Smooth muscle cell (in vitro differentiated cells): ENCODE results near the gene NATD1. TPM values are rescaled to one million over a fixed set of nuclear protein-coding genes. Genes with fewer than 3 reads are reported as not detected.
A peak's percentile ranks its signal among the peaks of the same experiment; 100 is the strongest.

Experiments
- DNase-seq: peaks from one replicate; lab custom pipeline; 2025; ENCODE audit not compliant: unreplicated experiment; lab: John Stamatoyannopoulos, UW
- H2AFZ ChIP-seq: fragments of 200-600 bp; sonication (generic); 2 replicates; pipeline ENCODE4 v1.6.0; 2016; ENCODE audit warnings: antibody characterized with exemption, low read depth, mild to moderate bottlenecking
- H3F3A ChIP-seq: fragments of 200-600 bp; sonication (generic); 2 replicates; pipeline ENCODE4 v1.6.0; 2017; ENCODE audit warnings: antibody characterized with exemption, low read depth
- H3K27ac ChIP-seq: fragments of 200-600 bp; sonication (generic); 2 replicates; pipeline ENCODE4 v1.5.1; 2016; ENCODE audit warnings: low read depth, mild to moderate bottlenecking
- H3K27me3 ChIP-seq: fragments of 200-600 bp; sonication (generic); 2 replicates; pipeline ENCODE4 v1.6.1; 2016; ENCODE audit warnings: low read depth, mild to moderate bottlenecking
- H3K36me3 ChIP-seq: fragments of 200-600 bp; sonication (generic); 2 replicates; pipeline ENCODE4 v1.5.1; 2016; ENCODE audit warnings: low read depth
- H3K4me1 ChIP-seq: fragments of 200-600 bp; sonication (generic); 2 replicates; pipeline ENCODE4 v1.5.1; 2016; ENCODE audit warnings: low read depth
- H3K4me2 ChIP-seq: fragments of 200-600 bp; sonication (generic); 2 replicates; pipeline ENCODE4 v1.6.0; 2016; ENCODE audit warnings: mild to moderate bottlenecking
- H3K4me3 ChIP-seq: fragments of 200-600 bp; sonication (generic); 2 replicates; pipeline ENCODE4 v1.5.1; 2016; ENCODE audit warnings: mild to moderate bottlenecking
- H3K79me2 ChIP-seq: fragments of 200-600 bp; sonication (generic); 2 replicates; pipeline ENCODE4 v1.6.0; 2016; ENCODE audit warnings: low read depth, mild to moderate bottlenecking
- H3K9ac ChIP-seq: fragments of 200-600 bp; sonication (generic); 2 replicates; pipeline ENCODE4 v1.6.0; 2016; ENCODE audit warnings: low read depth
- H3K9me3 ChIP-seq: fragments of 200-600 bp; sonication (generic); replicated peaks from 2 replicates; pipeline ENCODE4 v1.5.1; 2016; ENCODE audit warnings: low read depth
- H4K20me1 ChIP-seq: fragments of 200-600 bp; sonication (generic); 2 replicates; pipeline ENCODE4 v1.6.0; 2016; ENCODE audit warnings: low read depth
- WGBS: methylation state at CpG from one replicate; pipeline ENCODE4 v1.1.7; 2016; ENCODE audit warnings: low lambda C conversion rate; 5-methylcytosine and 5-hydroxymethylcytosine counted together
- polyA plus RNA-seq: library from polyadenylated mRNA; unstranded; fragments of >200 nt; fragmentation: Nextera tagmentation; extraction: Ambion mirVana; gene quantifications from 2 replicates; pipeline ENCODE4 v1.2.1, GENCODE V29; 2016
- total RNA-seq: library from RNA; depleted of rRNA; stranded (reverse); fragments of >200 nt; gene quantifications from 2 replicates; pipeline ENCODE4 v1.2.3, GENCODE V29; 2014
- TF ChIP-seq, protein P1 (sequence below): fragments of 200-600 bp; sonication (generic); IDR thresholded peaks from 2 replicates; pipeline ENCODE4 v1.5.1; 2017; ENCODE audit warnings: borderline replicate concordance, mild to moderate bottlenecking, antibody characterized with exemption; ENCODE audit not compliant: insufficient read depth, poor library complexity, severe bottlenecking

The NATD1 gene
- total and polyA plus RNA-seq, 2 experiments from 2014 or later: 2.2 to 2.7 TPM

DNA sequence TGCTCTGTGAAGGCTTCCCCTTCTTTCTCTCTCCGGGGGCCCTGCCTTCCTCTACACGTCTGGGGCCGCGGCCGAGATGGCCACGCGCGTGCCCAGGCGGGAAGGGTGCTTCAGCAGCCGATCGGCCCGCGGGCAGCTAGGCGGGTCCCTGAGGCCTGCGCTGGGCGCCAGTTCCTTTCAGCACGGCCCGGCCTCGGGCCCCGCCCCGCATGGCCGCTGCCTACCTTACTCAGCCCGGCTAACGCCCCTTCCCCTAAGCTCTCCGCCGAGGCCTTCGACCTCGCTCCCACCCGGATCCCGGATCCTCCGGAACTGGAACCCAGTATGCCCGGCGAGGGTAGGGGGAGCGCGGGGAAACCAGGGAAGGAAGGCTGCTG, 39.6 kb downstream of the NATD1 start:
- WGBS: 2% methylated on average over 32 of the region's 35 CpGs
- H3K9ac ChIP-seq: peak overlapping the region; percentile 92
- peak overlapping the region; percentile 88 for H3K27ac ChIP-seq
- TF ChIP-seq, protein P1, sequence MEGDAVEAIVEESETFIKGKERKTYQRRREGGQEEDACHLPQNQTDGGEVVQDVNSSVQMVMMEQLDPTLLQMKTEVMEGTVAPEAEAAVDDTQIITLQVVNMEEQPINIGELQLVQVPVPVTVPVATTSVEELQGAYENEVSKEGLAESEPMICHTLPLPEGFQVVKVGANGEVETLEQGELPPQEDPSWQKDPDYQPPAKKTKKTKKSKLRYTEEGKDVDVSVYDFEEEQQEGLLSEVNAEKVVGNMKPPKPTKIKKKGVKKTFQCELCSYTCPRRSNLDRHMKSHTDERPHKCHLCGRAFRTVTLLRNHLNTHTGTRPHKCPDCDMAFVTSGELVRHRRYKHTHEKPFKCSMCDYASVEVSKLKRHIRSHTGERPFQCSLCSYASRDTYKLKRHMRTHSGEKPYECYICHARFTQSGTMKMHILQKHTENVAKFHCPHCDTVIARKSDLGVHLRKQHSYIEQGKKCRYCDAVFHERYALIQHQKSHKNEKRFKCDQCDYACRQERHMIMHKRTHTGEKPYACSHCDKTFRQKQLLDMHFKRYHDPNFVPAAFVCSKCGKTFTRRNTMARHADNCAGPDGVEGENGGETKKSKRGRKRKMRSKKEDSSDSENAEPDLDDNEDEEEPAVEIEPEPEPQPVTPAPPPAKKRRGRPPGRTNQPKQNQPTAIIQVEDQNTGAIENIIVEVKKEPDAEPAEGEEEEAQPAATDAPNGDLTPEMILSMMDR: no peak
- DNase-seq: no peak
- H3K9me3 ChIP-seq: no peaks in the 10 kb centered on the region
- no peaks in the 10 kb centered on the region for H3F3A ChIP-seq
- peak overlapping the region; percentile 91 for H3K4me3 ChIP-seq
- H3K27me3 ChIP-seq: no peaks in the 10 kb centered on the region
- peak overlapping the region; percentile 78 for H2AFZ ChIP-seq
- no peaks in the 10 kb centered on the region for H3K36me3 ChIP-seq
- peak overlapping the region; percentile 93 for H3K4me2 ChIP-seq
- peaks cover 50% of the 10 kb centered on the region for H3K79me2 ChIP-seq
- H3K4me1 ChIP-seq: peaks cover 22% of the 10 kb centered on the region
- peaks cover 50% of the 10 kb centered on the region for H4K20me1 ChIP-seq

GRCh38 chr17:21212826-21213637, 40.2 kb downstream of the NATD1 start:
- TF ChIP-seq, protein P1: no peak
- H3K27ac ChIP-seq: peak overlapping the region; percentile 88
- DNase-seq: no peak
- no peaks in the 10 kb centered on the region for H3F3A ChIP-seq
- peaks cover 56% of the 10 kb centered on the region for H3K79me2 ChIP-seq
- H3K4me2 ChIP-seq: peak overlapping the region; percentile 93
- peak overlapping the region; percentile 91 for H3K4me3 ChIP-seq
- no peaks in the 10 kb centered on the region for H3K9me3 ChIP-seq
- WGBS: 6% methylated on average over 18 of the region's 18 CpGs
- peaks cover 22% of the 10 kb centered on the region for H3K4me1 ChIP-seq
- no peaks in the 10 kb centered on the region for H3K36me3 ChIP-seq
- H3K9ac ChIP-seq: peak overlapping the region; percentile 92
- H2AFZ ChIP-seq: no peak overlapping the region
- no peaks in the 10 kb centered on the region for H3K27me3 ChIP-seq
- peaks cover 56% of the 10 kb centered on the region for H4K20me1 ChIP-seq

- Histone ChIP-seq H4K20me1 (peaks cover 66% of the 10 kb centered on the region), H3K79me2 (peaks cover 67% of the 10 kb centered on the region), H3K4me3 (peak overlapping the region; percentile 91), H3F3A (no peaks in the 10 kb centered on the region), H2AFZ (no peak overlapping the region), H3K9me3 (no peaks in the 10 kb centered on the region), H3K27ac (no peak overlapping the region), H3K4me1 (peaks cover 22% of the 10 kb centered on the region), H3K9ac (no peak overlapping the region), H3K36me3 (no peaks in the 10 kb centered on the region), H3K4me2 (peak overlapping the region; percentile 93), H3K27me3 (no peaks in the 10 kb centered on the region)
- 89% methylated on average over 9 of the region's 9 CpGs for WGBS
- no peak for DNase-seq
- TF ChIP-seq, protein P1: no peak
These were observed 41.3 kb downstream of the NATD1 start for GRCh38 chr17:21211825-21212479.
